Measurements from ENCODE around the gene ZNF142. TPM values are rescaled to one million over a fixed set of nuclear protein-coding genes. Genes with fewer than 3 reads are reported as not detected.

Gene ZNF142
- total and polyA plus RNA-seq, 9 of the 15 experiments (the other 6 are each of a cell fraction or from before 2014, with no cell fraction given) = 0.50 to 26.1 (median 4.5) TPM

DNA sequence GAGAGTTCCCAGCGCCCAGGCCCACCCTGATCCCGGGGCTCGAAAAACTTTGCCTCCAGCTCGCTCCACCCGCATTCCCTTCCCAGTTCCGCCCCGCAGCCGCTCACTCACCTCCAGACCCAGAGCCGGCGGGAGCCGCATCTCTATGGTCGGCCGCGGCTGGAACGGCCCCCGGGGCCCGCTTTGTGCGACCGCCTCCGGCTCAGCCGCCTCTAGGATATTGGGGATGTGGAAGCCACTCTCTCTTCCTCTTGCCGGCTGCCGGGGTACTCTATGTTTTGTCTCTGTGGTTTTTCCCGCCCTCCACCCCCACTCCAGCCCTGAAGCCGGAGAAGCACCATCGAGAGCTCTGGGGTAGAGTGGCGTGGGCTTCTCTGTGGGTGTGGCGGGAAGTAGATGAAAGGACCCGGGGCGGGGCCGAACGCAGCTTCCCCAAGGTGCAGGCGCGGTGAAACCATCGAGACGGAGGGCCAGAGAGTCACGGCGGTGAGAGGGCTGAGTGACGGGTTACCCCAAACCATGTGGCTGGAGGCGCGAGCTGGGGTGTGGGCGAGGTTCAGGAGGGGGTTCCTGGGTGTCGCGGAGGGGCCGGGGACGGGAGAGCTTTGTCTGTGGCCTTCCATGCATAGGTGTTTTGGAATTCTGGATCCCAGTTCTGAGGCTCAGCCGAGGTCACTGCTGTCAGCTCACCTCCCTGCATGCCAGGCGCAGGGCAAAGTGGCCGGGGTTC lies at the start of gene ZNF142, which contains the start of gene BCS1L (continued):
- no peak for TF ChIP-seq FOXM1 (IDR thresholded peaks at IDR 0.05; ENCODE audit: low read depth)
- 0 out of 2 replicates have a peak, but pooled peaks have one; percentile 8 for TF ChIP-seq FOXM1 (CRISPR knock-in tag; IDR thresholded peaks at IDR 0.05; ENCODE audit: low read depth)
- peak; percentile 79 for TF ChIP-seq CREM (IDR thresholded peaks at IDR 0.05; ENCODE audit: low read depth)
- TF ChIP-seq CHD4 (IDR thresholded peaks at IDR 0.05; ENCODE audit: insufficient read depth, insufficient replicate concordance, low read depth, low read length, poor library complexity, severe bottlenecking) = no peak
- no peak for TF ChIP-seq NR2C1 (IDR thresholded peaks at IDR 0.05)
- 0 out of 2 replicates have a peak, but pooled peaks have one; percentile 41 for TF ChIP-seq NR2C1 (tag; IDR thresholded peaks at IDR 0.05)
- TF ChIP-seq POLR2B (IDR thresholded peaks at IDR 0.05; ENCODE audit: low read depth, partially characterized antibody) = peak; percentile 38
- peak; percentile 27; the same call in 1 of the 2 replicates for TF ChIP-seq ZNF740 (CRISPR knock-in tag; IDR thresholded peaks at IDR 0.05)
- no peak for TF ChIP-seq ZNF740 (tag; IDR thresholded peaks at IDR 0.05)
- TF ChIP-seq LARP7 (IDR thresholded peaks at IDR 0.05) = no peak
- TF ChIP-seq, protein P1, sequence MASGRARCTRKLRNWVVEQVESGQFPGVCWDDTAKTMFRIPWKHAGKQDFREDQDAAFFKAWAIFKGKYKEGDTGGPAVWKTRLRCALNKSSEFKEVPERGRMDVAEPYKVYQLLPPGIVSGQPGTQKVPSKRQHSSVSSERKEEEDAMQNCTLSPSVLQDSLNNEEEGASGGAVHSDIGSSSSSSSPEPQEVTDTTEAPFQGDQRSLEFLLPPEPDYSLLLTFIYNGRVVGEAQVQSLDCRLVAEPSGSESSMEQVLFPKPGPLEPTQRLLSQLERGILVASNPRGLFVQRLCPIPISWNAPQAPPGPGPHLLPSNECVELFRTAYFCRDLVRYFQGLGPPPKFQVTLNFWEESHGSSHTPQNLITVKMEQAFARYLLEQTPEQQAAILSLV (tag; IDR thresholded peaks at IDR 0.05) = no peak
- peak; percentile 57 for TF ChIP-seq L3MBTL2 (IDR thresholded peaks at IDR 0.05)
- TF ChIP-seq NFIC (IDR thresholded peaks at IDR 0.05) = no peak
- TF ChIP-seq ILK (tag; IDR thresholded peaks at IDR 0.05; ENCODE audit: borderline replicate concordance, low read depth) = no peak
- TF ChIP-seq KDM4B (IDR thresholded peaks at IDR 0.05; ENCODE audit: borderline replicate concordance in 2 of 2, low read depth in 1 of 2) = no peak
- peak; percentile 58; the same call in 1 of the 2 replicates for TF ChIP-seq LEF1 (IDR thresholded peaks at IDR 0.05)
- peak; percentile 58 for TF ChIP-seq ATF7 (IDR thresholded peaks at IDR 0.05)
- no peak for TF ChIP-seq CHCHD3 (CRISPR knock-in tag; IDR thresholded peaks at IDR 0.05)
- peak in 1 of 2 experiments; percentile 56; a peak in 1 of 4 replicates for TF ChIP-seq MAZ (CRISPR knock-in tag; conservative IDR thresholded peaks at IDR 0.05 in 1 of 2, IDR thresholded peaks at IDR 0.05 in 1 of 2)
- TF ChIP-seq PBX2 (CRISPR knock-in tag; IDR thresholded peaks at IDR 0.05; ENCODE audit: low read depth) = peak; percentile 47; the same call in 1 of the 2 replicates
- TF ChIP-seq PBX2 (tag; conservative IDR thresholded peaks at IDR 0.05; ENCODE audit: low read depth) = peak; percentile 79
- no peak for TF ChIP-seq ZNF274 (IDR thresholded peaks at IDR 0.05; ENCODE audit: borderline replicate concordance, low read depth, low read length)
- peak; percentile 85 to 91; a peak in 3 of 4 replicates for TF ChIP-seq SIN3A (IDR thresholded peaks at IDR 0.05; ENCODE audit: borderline replicate concordance in 2 of 2, control insufficient read depth in 1 of 2, low read depth in 2 of 2, low read length in 2 of 2)
- TF ChIP-seq TEAD1 (CRISPR knock-in tag; IDR thresholded peaks at IDR 0.05) = peak in 1 of 2 experiments; percentile 62; a peak in 2 of 4 replicates
- TF ChIP-seq KLF1 (tag; IDR thresholded peaks at IDR 0.05) = no peak

Data from K562 (cell line).